Breast epithelium (tissue), 3 donors: ENCODE measurements around the gene MYO3B.

Source experiments
- CTCF ChIP-seq, 3 donors: fragments of 450-650 bp; IDR thresholded peaks; one replicate each; pipeline ENCODE4 v1.5.1; 2016 to 2017; ENCODE audit warnings: antibody characterized with exemption in 3 of 3, mild to moderate bottlenecking in 3 of 3, moderate library complexity in 3 of 3
- POLR2A ChIP-seq: fragments of 450-650 bp; IDR thresholded peaks from one replicate; pipeline ENCODE4 v1.6.1; 2016; ENCODE audit warnings: antibody characterized with exemption, mild to moderate bottlenecking, moderate library complexity
- POLR2AphosphoS5 ChIP-seq, 3 donors: sonication (generic); formaldehyde crosslinking; IDR thresholded peaks; one replicate each; pipeline ENCODE4 v1.6.1; 2017; ENCODE audit warnings: antibody characterized with exemption in 3 of 3

GRCh38 chr2:170148161-170148560, 29.8 kb upstream of the MYO3B start:
- no peak for TF ChIP-seq CTCF (IDR thresholded peaks at IDR 0.05)
- no peak for TF ChIP-seq POLR2A
- no peak for TF ChIP-seq POLR2AphosphoS5 (IDR thresholded peaks at IDR 0.05)
